Ascending aorta (tissue), 2 donors: Measurements from ENCODE around the gene TEX19. TPM values are rescaled to one million over a fixed set of nuclear protein-coding genes. Genes with fewer than 3 reads are reported as not detected.
"Not testable (repeated sequence)": the region's sequence is repeated elsewhere in the genome, so short reads cannot be mapped to it uniquely, and the experiment has no call there.

Experiments used
- DNase-seq, 2 donors: peaks; one replicate each; pipeline ENCODE4 v3.0.0-alpha.2; 2019; ENCODE audit warnings: low spot score in 2 of 2
- H3K27ac ChIP-seq, 2 donors: fragments of 200-600 bp; sonication (generic); one replicate each; pipeline ENCODE4 v1.5.1; 2016 to 2017; ENCODE audit warnings: mild to moderate bottlenecking in 1 of 2
- H3K27me3 ChIP-seq: fragments of 200-600 bp; sonication (generic); one replicate; pipeline ENCODE4 v1.5.1; 2017
- H3K36me3 ChIP-seq, 2 donors: fragments of 200-600 bp; sonication (generic); one replicate each; pipeline ENCODE4 v1.5.1; 2016
- H3K4me1 ChIP-seq, 2 donors: fragments of 200-600 bp; sonication (generic); one replicate each; pipeline ENCODE4 v1.5.1; 2016 to 2017; ENCODE audit warnings: mild to moderate bottlenecking in 1 of 2
- H3K4me3 ChIP-seq, 2 donors: fragments of 200-600 bp; sonication (generic); one replicate each; pipeline ENCODE4 v1.5.1; 2016 to 2017; ENCODE audit warnings: mild to moderate bottlenecking in 1 of 2
- H3K9me3 ChIP-seq, 2 donors: fragments of 200-600 bp; sonication (generic); one replicate each; pipeline ENCODE4 v1.5.1; 2016
- intact Hi-C: fragments of 100-400 bp; cut with DNase I; formaldehyde crosslinking; loops from one replicate; pipeline ENCODE4 v1.15.1; 2023
- total RNA-seq: library from RNA; depleted of rRNA; stranded (reverse); fragments of >200 nt; gene quantifications from one replicate; pipeline ENCODE4 v1.1.0, GENCODE V29; 2016
- TF ChIP-seq, protein P1 (sequence below), 3 experiments: fragments of 200-600 bp in 2 of 3; fragments of 450-650 bp in 1 of 3; sonication (generic) in 2 of 3; IDR thresholded peaks; one replicate each; pipeline ENCODE4 v1.5.1; 2016 to 2019; ENCODE audit warnings: antibody characterized with exemption in 3 of 3, mild to moderate bottlenecking in 1 of 3, moderate library complexity in 1 of 3

TEX19 gene
- total RNA-seq, 1 donor from 2014 or later: not detected

DNA sequence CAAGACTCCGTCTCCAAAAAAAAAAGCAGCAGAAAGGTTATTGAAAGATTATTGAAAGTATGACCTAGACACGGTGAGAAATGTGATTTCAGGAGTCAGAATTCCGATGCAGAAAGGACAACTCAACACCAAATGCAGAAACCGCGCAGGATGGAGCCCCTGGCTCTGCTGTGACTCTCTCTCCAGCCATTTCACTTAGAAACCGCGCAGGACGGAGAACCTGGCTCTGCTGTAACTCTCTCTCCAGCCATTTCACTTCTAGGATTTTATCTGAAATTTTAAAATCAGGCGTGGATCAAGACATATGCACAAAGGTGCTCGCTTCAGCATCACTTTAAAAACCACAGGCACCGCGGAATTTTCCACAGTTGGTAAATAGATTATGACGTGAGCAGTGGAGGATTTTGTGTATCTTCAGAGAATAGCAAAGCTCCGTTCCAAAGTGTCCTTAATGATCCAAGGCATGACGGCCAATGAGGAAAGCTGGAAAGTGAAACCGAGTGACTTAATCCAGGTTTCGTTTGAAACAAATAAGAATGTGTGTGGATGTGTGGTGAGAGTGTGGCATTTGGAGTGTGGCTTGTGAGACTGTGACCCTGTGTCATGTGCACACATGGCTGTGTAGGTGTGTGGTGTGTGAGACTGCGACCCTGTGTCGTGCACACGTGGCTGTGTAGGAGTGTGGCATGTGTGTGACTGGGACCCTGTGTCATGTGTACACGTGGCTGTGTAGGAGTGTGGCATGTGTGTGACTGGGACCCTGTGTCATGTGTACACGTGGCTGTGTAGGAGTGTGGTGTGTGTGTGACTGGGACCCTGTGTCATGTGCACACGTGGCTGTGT, 22.0 kb downstream of the TEX19 start:
- H3K4me1 ChIP-seq: peaks cover 15% of the 10 kb centered on the region in 2 donors
- H3K36me3 ChIP-seq: no peaks in the 10 kb centered on the region
- no peak for DNase-seq
- H3K4me3 ChIP-seq: peak overlapping the region in 1 of 2 donors; percentile 7
- H3K27ac ChIP-seq: no peak overlapping the region
- TF ChIP-seq, protein P1, sequence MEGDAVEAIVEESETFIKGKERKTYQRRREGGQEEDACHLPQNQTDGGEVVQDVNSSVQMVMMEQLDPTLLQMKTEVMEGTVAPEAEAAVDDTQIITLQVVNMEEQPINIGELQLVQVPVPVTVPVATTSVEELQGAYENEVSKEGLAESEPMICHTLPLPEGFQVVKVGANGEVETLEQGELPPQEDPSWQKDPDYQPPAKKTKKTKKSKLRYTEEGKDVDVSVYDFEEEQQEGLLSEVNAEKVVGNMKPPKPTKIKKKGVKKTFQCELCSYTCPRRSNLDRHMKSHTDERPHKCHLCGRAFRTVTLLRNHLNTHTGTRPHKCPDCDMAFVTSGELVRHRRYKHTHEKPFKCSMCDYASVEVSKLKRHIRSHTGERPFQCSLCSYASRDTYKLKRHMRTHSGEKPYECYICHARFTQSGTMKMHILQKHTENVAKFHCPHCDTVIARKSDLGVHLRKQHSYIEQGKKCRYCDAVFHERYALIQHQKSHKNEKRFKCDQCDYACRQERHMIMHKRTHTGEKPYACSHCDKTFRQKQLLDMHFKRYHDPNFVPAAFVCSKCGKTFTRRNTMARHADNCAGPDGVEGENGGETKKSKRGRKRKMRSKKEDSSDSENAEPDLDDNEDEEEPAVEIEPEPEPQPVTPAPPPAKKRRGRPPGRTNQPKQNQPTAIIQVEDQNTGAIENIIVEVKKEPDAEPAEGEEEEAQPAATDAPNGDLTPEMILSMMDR (IDR thresholded peaks at IDR 0.05): no peak
- peaks cover 5% of the 10 kb centered on the region for H3K27me3 ChIP-seq
- intact Hi-C loops: no loop called here
- no peaks in the 10 kb centered on the region for H3K9me3 ChIP-seq

DNA sequence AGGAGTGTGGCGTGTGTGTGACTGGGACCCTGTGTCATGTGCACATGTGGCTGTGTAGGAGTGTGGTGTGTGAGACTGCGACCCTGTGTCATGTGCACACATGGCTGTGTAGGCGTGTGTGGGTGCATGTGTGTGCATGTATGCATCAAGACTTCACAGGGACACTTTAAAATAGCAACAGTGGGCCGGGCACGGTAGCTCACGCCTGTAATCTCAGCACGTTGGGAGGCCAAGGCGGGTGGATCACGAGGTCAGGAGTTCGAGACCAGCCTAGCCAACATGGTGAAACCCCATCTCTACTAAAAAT, 22.6 kb downstream of the TEX19 start:
- H3K4me3 ChIP-seq, H3K27ac ChIP-seq, H3K9me3 ChIP-seq, H3K36me3 ChIP-seq, H3K27me3 ChIP-seq, DNase-seq, intact Hi-C loops: not testable (repeated sequence)
- H3K4me1 ChIP-seq: peaks cover 18% of the 10 kb centered on the region in 2 donors

DNA sequence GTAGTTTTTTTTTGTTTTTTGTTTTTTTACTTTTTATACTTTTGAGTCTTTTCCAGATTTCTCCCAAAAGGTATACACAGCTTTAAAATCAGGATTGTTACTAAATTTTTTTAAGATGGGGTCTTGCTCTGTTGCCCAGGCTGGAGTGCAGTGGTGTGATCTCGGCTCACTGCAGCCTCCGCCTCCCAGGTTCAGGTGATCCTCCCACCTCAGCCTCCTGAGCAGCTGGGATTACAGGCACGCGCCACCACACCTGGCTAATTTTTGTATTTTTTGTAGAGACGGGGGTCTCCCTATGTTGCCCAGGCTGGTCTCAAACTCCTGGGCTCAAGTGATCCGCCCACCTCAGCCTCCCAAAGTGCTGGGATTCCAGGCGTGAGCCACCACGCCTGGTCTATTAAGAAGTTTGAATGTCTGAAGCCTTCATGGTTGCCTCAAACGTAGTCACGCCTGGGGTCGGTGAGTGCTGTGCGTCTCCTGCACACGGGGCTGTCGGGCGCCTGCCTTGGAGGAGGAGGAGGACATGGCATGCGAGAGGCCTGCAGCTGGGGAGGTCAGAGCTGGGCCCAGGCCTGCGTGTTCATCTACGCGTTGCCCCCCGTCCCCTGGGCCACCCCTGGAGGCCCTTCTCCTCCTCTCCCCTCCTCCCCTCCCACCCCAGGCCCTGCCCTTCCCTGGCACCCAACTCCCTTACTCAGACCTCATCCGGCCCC, 23.3 kb downstream of the TEX19 start:
- H3K27me3 ChIP-seq, H3K4me3 ChIP-seq, DNase-seq, intact Hi-C loops, H3K9me3 ChIP-seq, H3K36me3 ChIP-seq, H3K27ac ChIP-seq: not testable (repeated sequence)
- H3K4me1 ChIP-seq: peaks cover 18% of the 10 kb centered on the region in 2 donors

DNA sequence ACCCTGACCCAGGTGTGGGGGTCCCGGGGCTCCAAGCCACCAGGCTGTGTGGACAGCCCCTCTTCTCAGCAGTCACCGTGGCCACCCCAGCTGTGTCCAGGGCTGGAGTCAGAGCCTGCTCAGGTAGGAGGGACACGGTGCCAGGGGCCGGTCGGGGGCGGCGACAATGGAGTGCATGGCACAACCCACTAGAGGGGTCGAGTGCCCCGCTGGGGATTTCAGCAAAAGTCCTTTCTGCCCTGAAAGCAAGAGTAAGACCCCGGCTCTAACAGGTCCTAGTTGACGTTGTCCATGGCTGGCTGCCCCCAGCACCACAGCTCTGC, 23.8 kb downstream of the TEX19 start:
- intact Hi-C loops: no loop called here
- peaks cover 18% of the 10 kb centered on the region in 2 donors for H3K4me1 ChIP-seq
- no peak for DNase-seq
- no peaks in the 10 kb centered on the region for H3K9me3 ChIP-seq
- H3K4me3 ChIP-seq: no peak overlapping the region
- H3K27me3 ChIP-seq: peaks cover 5% of the 10 kb centered on the region
- no peaks in the 10 kb centered on the region for H3K36me3 ChIP-seq
- TF ChIP-seq, protein P1 (IDR thresholded peaks at IDR 0.05): no peak
- H3K27ac ChIP-seq: no peak overlapping the region

DNA sequence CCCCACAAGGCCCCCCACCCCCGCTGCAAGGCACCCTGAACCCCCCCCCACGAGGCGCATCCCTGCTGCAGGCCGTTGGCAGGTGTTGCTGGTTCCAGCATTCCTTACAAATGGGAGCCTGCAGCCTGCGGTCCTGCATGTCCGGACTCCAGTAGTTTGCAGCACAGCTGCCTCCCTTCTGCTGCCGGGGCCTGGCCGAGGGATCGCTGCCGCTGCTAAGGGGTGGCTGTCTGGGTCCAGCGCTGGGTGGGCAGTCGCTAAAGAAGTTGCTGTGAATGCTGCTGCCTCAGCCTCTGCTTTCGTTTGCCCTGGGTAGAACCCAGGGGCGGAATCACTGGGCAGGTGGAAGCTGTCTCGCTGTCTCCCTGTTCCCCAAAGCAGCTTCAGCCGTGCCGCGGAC, 24.4 kb downstream of the TEX19 start:
- Histone ChIP-seq H3K27ac (no peak overlapping the region), H3K4me3 (no peak overlapping the region), H3K4me1 (peaks cover 18% of the 10 kb centered on the region in 2 donors), H3K27me3 (peaks cover 5% of the 10 kb centered on the region), H3K36me3 (no peaks in the 10 kb centered on the region), H3K9me3 (no peaks in the 10 kb centered on the region)
- TF ChIP-seq, protein P1 (IDR thresholded peaks at IDR 0.05): no peak
- intact Hi-C loops: no loop called here
- no peak for DNase-seq

DNA sequence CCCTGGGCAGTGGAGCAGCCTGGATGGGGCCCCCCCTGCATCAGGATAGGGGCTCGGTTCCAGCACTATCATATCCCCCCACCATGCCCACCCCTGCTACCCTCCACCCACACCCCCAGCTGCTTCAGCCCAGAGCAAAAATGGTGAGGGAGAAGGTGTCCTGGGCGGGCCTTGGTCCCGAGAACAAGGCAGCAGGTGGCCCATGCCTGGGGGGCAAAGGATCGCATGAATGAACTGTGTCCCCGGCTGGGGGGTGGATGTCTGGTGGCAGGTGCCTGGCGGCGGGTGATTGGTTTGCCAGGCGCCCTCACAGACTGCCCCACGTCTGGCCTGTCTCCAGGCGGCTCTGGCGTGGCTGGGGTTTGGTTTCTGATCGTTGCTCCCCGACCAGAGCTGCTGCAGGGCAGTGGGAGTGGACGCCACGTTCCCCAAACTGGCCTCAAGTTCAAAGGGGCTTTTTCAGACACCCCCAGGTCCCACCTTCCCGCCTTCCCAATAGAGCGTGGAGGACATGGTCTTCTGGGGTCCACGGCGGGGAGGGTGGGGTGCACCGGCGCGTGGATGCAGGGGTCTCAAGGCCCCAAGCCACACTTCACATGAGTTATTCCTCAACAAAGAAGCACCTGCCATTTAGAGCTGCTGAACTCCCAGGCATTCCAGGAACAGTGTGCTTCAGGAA, 25.1 kb downstream of the TEX19 start:
- H3K27ac ChIP-seq: no peak overlapping the region
- peaks cover 18% of the 10 kb centered on the region in 2 donors for H3K4me1 ChIP-seq
- H3K27me3 ChIP-seq: peaks cover 5% of the 10 kb centered on the region
- DNase-seq: no peak
- no peaks in the 10 kb centered on the region for H3K36me3 ChIP-seq
- H3K9me3 ChIP-seq: no peaks in the 10 kb centered on the region
- H3K4me3 ChIP-seq: peak overlapping the region in 1 of 2 donors; percentile 6
- intact Hi-C loops: no loop called here
- TF ChIP-seq, protein P1 (IDR thresholded peaks at IDR 0.05): no peak
